Thymus (tissue), 11 donors: ENCODE measurements around the gene BRICD5. TPM values are rescaled to one million over a fixed set of nuclear protein-coding genes. Genes with fewer than 3 reads are reported as not detected.

Source experiments
- DNase-seq, 9 donors: peaks; one replicate each; pipeline ENCODE4 v3.0.0-alpha.2; 2013; ENCODE audit warnings: low spot score in 9 of 9, low read depth in 6 of 9, missing footprints in 1 of 9
- H3K27ac ChIP-seq, 2 donors: one replicate each; pipeline ENCODE4 v1.5.1; 2013; ENCODE audit warnings: control low read depth in 1 of 2, low read depth in 1 of 2, low read length in 1 of 2, mild to moderate bottlenecking in 1 of 2, moderate library complexity in 1 of 2
- H3K27me3 ChIP-seq, 2 donors: one replicate each; pipeline ENCODE4 v1.5.1; 2013; ENCODE audit warnings: low read length in 1 of 2; ENCODE audit not compliant: control insufficient read depth in 2 of 2, insufficient read depth in 1 of 2
- H3K36me3 ChIP-seq, 2 donors: one replicate each; pipeline ENCODE4 v1.5.1; 2013; ENCODE audit warnings: low read length in 1 of 2, mild to moderate bottlenecking in 1 of 2, moderate library complexity in 1 of 2; ENCODE audit not compliant: control insufficient read depth in 2 of 2, insufficient read depth in 2 of 2
- H3K4me1 ChIP-seq, 2 donors: one replicate each; pipeline ENCODE4 v1.5.1; 2013; ENCODE audit warnings: low read length in 2 of 2; ENCODE audit not compliant: control insufficient read depth in 2 of 2, insufficient read depth in 2 of 2
- H3K4me3 ChIP-seq, 2 donors: one replicate each; pipeline ENCODE4 v1.5.1; 2013; ENCODE audit warnings: low read length in 2 of 2, control low read depth in 1 of 2, mild to moderate bottlenecking in 1 of 2
- H3K9me3 ChIP-seq, 2 donors: one replicate each; pipeline ENCODE4 v1.5.1; 2013; ENCODE audit warnings: low read length in 1 of 2, mild to moderate bottlenecking in 1 of 2; ENCODE audit not compliant: control insufficient read depth in 2 of 2, insufficient read depth in 1 of 2
- WGBS: extraction: QIAGEN DNeasy Blood & Tissue Kit; methylation state at CpG from one replicate; pipeline ENCODE4 v1.1.7; 2013; 5-methylcytosine and 5-hydroxymethylcytosine counted together
- polyA plus RNA-seq: library from polyadenylated mRNA; stranded (reverse); fragments of 200-250 nt; gene quantifications from one replicate; pipeline ENCODE4 v1.2.3, GENCODE V29; 2013
- total RNA-seq: library from RNA; stranded (reverse); fragments of 120-200 nt; gene quantifications from one replicate; pipeline ENCODE4 v1.2.4, GENCODE V29; 2013
- donor health status: healthy.

BRICD5 gene
- total and polyA plus RNA-seq, 2 donors = 4.0 to 21.3 TPM

DNA sequence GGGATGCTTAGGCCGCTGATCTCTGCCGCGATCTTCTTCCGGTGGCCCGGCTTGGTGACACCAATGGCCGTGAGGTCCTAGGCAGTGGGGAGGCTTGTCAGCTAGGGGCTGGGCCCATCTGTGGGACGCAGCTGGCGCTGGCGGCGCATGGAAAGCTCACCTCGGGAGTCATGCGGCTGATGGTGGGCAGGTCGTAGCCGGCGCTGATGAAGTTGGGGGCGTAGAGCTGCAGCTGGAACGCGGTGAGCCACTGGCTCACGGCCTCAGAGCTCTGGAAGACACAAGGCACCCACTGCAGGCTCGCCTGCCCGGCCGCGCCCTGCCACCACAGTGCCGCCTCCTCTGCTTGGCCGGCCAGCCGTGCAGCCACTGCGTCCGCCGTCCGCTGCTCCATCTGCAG, 27.0 kb downstream of the BRICD5 start:
- 95% methylated on average over 30 of the region's 30 CpGs for WGBS

GRCh38 chr16:2181952-2182351, 28.7 kb downstream of the BRICD5 start:
- no peak overlapping the region for H3K4me3 ChIP-seq
- H3K27ac ChIP-seq = no peak overlapping the region
- H3K27me3 ChIP-seq = peaks cover 0 to 3% of the 10 kb centered on the region in 2 donors
- no peak for DNase-seq
- H3K9me3 ChIP-seq = no peaks in the 10 kb centered on the region
- H3K36me3 ChIP-seq = peaks cover 5 to 7% of the 10 kb centered on the region in 2 donors
- H3K4me1 ChIP-seq = no peaks in the 10 kb centered on the region
- WGBS = 95% methylated on average over 20 of the region's 20 CpGs

More for the DNA sequence above, 27.0 kb downstream of the BRICD5 start:
- Histone ChIP-seq H3K4me1 (no peaks in the 10 kb centered on the region), H3K4me3 (no peak overlapping the region), H3K36me3 (no peaks in the 10 kb centered on the region), H3K27ac (no peak overlapping the region), H3K9me3 (no peaks in the 10 kb centered on the region), H3K27me3 (peaks cover 0 to 3% of the 10 kb centered on the region in 2 donors)
- DNase-seq = no peak

GRCh38 chr16:2180962-2181923, 29.4 kb downstream of the BRICD5 start:
- no peak for DNase-seq
- Histone ChIP-seq H3K9me3 (no peaks in the 10 kb centered on the region), H3K4me3 (no peak overlapping the region), H3K4me1 (no peaks in the 10 kb centered on the region), H3K27ac (no peak overlapping the region), H3K27me3 (peaks cover 0 to 3% of the 10 kb centered on the region in 2 donors), H3K36me3 (peaks cover 5 to 11% of the 10 kb centered on the region in 2 donors)
- 93% methylated on average over 46 of the region's 46 CpGs for WGBS

- 98% methylated on average over 43 of the region's 43 CpGs for WGBS
- DNase-seq = no peak
- Histone ChIP-seq H3K36me3 (peaks cover 12 to 19% of the 10 kb centered on the region in 2 donors), H3K27ac (no peak overlapping the region), H3K4me3 (no peak overlapping the region), H3K9me3 (no peaks in the 10 kb centered on the region), H3K4me1 (no peaks in the 10 kb centered on the region), H3K27me3 (peaks cover 0 to 3% of the 10 kb centered on the region in 2 donors)
These were observed 30.2 kb downstream of the BRICD5 start for GRCh38 chr16:2180461-2180860.

DNA sequence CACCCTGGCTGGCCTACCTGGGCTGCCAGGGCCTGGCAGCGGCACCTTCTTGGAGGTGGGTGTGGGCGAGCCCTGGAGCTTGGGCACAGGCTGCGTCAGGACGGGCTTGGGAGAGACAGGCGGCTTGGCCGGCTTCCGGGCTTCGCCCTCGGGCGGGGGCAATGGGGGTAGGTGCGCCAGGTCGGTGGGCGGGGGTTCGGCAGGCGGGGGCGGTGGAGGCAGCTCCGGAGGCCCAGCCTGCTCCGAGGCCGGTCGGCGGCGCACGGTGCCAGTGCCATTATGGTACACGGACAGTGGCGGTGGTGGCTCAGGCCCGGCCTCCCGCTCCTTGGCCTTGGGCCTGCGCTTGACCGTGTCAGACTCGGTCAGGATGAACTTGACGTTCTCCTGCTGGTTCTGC, 31.1 kb downstream of the BRICD5 start:
- Histone ChIP-seq H3K27ac (no peak overlapping the region), H3K9me3 (no peaks in the 10 kb centered on the region), H3K36me3 (peaks cover 21 to 28% of the 10 kb centered on the region in 2 donors), H3K4me3 (no peak overlapping the region), H3K4me1 (no peaks in the 10 kb centered on the region), H3K27me3 (peaks cover 0 to 3% of the 10 kb centered on the region in 2 donors)
- 97% methylated on average over 31 of the region's 31 CpGs for WGBS
- no peak for DNase-seq

DNA sequence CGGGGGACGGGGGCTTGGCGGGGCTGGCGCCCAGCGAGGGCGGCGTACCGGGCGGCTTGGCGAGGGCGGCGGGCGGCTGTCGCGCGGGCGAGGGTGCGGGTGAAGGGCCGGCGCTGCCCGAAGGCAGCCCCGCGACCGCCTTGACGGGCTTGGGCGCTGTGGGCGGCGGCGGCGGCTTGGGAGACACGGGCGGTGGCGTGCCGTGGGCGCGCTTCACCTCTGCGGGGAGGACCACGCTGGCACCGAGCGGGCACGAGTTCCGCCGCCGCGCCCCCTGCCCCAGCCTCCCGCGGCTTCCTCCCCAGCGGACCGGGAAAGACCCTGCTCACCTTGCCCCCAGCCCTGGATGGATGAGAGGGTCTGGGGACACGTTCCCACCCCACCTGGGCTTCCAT, 31.6 kb downstream of the BRICD5 start:
- no peaks in the 10 kb centered on the region for H3K4me1 ChIP-seq
- H3K27me3 ChIP-seq = peaks cover 0 to 3% of the 10 kb centered on the region in 2 donors
- WGBS = 64% methylated on average over 50 of the region's 50 CpGs
- H3K36me3 ChIP-seq = peaks cover 26 to 33% of the 10 kb centered on the region in 2 donors
- DNase-seq = no peak
- no peak overlapping the region for H3K27ac ChIP-seq
- no peak overlapping the region for H3K4me3 ChIP-seq
- no peaks in the 10 kb centered on the region for H3K9me3 ChIP-seq

- H3K27me3 ChIP-seq = peaks cover 0 to 3% of the 10 kb centered on the region in 2 donors
- H3K27ac ChIP-seq = no peak overlapping the region
- H3K36me3 ChIP-seq = peaks cover 28 to 39% of the 10 kb centered on the region in 2 donors
- H3K4me3 ChIP-seq = no peak overlapping the region
- 47% methylated on average over 106 of the region's 106 CpGs for WGBS
- peak in 1 of 9 donors; percentile 16 for DNase-seq
- no peaks in the 10 kb centered on the region for H3K4me1 ChIP-seq
- H3K9me3 ChIP-seq = no peaks in the 10 kb centered on the region
These were observed 32.1 kb downstream of the BRICD5 start for GRCh38 chr16:2178321-2179106.

- DNase-seq = no peak
- Histone ChIP-seq H3K27me3 (peaks cover 0 to 3% of the 10 kb centered on the region in 2 donors), H3K4me3 (no peak overlapping the region), H3K4me1 (no peaks in the 10 kb centered on the region), H3K36me3 (peaks cover 34 to 48% of the 10 kb centered on the region in 2 donors), H3K27ac (no peak overlapping the region), H3K9me3 (no peaks in the 10 kb centered on the region)
- WGBS = 97% methylated on average over 20 of the region's 20 CpGs
These were observed 33.1 kb downstream of the BRICD5 start for GRCh38 chr16:2177561-2177960.

GRCh38 chr16:2177101-2177500, 33.6 kb downstream of the BRICD5 start:
- H3K36me3 ChIP-seq = peaks cover 34 to 53% of the 10 kb centered on the region in 2 donors
- no peak for DNase-seq
- H3K4me1 ChIP-seq = no peaks in the 10 kb centered on the region
- H3K9me3 ChIP-seq = no peaks in the 10 kb centered on the region
- 98% methylated on average over 18 of the region's 18 CpGs for WGBS
- no peak overlapping the region for H3K4me3 ChIP-seq
- H3K27me3 ChIP-seq = peaks cover 0 to 3% of the 10 kb centered on the region in 2 donors
- H3K27ac ChIP-seq = no peak overlapping the region
